Activated naive CD4-positive, alpha-beta T cell (primary cell): ENCODE results near the gene DPY19L2.
A peak's percentile ranks its signal among the peaks of the same experiment; 100 is the strongest.
"Not testable (repeated sequence)": the region's sequence is repeated elsewhere in the genome, so short reads cannot be mapped to it uniquely, and the experiment has no call there.

Source experiments
- DNase-seq, 4 experiments: peaks; one replicate each; lab custom pipeline; 2025; lab: John Stamatoyannopoulos, UW

The DPY19L2 gene

DNA sequence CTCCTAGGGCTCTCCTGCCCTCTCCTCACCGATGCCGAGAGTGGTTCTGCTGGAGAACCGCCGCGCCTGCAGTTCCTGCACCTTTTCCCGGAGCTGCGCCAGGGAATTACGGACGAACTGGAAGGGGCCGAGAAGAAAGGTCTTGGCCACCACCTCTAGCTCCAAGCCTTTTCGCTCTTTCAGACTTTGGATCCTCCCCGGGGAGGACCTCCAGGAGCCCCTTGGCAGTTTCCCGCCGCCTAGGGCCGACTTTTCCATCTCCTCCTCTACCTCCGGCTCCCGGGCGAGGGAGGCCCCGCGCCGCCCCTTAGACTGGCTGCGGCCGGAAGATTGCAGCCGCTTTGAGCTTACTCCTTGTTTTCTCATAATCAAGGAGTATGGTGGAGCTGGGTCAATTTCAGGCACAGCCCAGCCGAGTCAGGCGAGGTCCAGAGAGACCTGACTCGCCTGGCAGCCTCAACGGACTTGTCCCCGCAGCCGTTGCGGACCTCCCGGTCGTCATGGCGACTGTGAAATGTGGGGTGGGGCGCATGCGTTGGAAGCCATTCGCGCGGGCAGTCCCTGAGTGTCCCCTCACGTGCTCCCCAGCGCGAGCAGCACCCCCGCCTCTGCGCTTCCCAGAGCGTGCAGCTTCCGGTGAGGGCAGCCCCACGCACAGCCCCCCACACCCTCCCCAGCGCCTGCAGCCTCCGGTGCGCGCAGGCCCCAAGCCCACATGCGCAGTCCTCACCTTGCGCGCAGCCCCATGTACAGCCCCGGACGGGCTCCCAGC, at the start of gene DPY19L2:
Gene DPY19L2 (minus strand): TSS at position 466 of the 772 bp plus-strand sequence. CDS start 100 bp downstream, at position 366.
- DNase-seq = peak in 2 of 4 experiments; percentile 3 to 7

DNA sequence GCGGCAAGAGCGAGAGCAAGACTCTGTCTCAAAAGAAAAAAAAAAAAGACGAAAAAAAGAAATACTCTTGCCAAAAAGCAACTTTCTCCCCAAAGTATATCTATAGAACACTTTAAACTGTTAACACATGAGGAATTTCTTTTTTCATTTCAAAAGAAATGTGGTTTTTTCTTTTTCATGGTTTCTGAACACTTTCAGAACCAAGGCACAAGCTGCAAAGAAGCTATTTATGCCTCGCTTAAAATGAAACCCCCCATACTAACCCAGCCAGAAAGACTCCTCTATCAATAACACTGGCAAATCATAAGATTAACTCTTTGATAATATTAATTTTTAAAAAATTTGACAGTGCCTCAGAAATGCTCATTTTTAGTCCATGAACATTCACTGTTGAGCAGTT, 48.6 kb upstream of the DPY19L2 start:
- not testable (repeated sequence) for DNase-seq

DNA sequence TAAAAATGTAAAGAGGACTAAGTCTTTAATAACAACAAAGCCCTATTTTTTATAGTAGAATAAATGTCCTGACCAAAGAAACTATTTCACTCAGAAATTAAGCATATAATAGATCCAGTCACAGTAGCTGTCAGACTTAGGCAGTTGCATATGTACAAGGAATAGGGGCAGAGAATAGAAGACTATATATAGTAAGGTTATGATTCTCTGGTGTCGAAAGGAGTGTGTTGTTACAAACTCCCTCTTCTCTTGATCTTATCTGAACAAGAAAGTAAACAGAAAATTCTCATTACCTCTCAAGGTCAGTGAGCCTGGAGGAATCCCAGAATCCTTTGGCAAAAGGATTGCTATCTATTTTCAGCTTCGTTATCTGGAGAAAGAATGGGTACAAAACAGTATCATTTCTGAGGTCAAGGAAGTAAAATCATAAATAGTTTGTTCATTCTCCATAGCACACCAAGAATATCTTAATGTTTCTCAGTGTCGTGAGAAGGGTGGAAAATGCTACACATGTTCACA, 46.9 kb upstream of the DPY19L2 start:
- DNase-seq = not testable (repeated sequence)

DNA sequence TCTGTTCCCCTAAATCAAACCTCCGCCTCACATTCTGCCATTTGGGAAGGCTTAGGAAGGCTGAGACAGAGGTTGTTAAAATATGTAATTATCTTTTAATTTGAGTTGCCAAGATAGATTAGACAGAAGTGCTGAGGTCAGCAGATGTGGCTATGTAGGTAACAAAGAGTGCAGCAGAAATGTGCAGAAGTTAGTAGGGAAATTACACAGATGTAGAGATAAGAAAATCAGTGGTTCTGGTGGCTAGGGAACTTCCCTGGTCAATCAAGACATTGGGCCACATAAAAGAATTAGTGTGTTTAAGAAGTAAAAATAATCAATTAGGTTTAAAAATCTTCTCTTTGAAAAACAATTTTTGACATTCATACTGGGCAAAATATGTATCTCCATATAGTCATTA, 46.1 kb upstream of the DPY19L2 start:
- DNase-seq = not testable (repeated sequence)

DNA sequence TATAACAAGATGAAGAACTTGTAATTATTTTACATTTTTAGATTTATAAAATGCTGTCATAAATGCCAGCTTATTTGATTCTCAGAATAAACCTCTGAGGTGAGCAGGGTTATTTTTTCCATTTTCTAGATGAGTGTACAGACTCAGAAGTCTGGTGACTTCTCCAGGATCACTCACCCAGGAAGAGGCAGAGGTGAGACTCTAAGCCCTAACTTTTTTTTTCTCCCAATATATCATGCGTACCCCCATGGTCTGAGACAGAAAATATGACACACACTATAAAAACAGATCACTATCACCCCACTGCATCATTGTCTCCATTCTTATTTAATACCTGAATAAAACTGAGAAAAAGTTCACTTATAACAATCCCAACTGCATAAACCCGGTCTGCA, 45.4 kb upstream of the DPY19L2 start:
- not testable (repeated sequence) for DNase-seq

DNA sequence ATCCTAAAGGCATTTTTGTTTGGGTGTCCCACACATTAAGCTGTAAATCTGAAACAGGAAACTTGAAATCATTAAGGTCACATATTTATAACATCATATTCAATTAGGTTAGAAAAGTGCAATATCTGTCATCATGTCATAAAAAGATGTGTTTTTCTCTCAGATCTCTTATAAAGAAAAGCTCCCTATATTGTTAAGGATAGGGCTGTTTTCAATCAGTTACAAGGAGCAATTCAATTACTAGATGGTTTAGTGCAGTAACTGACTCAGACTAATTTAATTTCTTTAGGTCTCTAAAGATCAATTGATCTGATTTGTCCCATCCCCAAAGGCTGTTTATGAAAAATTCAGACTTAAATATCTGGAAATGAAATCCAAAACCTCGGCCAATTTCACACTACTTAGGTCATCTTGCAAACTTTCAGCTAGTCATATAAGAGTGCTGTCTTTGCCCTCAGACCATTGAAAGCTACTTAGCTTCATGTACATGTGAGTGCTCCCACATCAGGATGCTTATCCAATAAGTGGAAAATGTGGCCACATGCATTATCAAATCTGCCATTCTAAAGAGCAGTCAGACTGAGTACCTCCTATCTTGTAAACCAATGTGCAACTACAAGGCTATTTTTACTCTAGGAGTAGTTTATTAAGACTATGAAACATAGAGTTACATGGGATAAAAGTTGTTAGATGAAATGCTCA, 44.8 kb upstream of the DPY19L2 start:
- DNase-seq = not testable (repeated sequence)

DNA sequence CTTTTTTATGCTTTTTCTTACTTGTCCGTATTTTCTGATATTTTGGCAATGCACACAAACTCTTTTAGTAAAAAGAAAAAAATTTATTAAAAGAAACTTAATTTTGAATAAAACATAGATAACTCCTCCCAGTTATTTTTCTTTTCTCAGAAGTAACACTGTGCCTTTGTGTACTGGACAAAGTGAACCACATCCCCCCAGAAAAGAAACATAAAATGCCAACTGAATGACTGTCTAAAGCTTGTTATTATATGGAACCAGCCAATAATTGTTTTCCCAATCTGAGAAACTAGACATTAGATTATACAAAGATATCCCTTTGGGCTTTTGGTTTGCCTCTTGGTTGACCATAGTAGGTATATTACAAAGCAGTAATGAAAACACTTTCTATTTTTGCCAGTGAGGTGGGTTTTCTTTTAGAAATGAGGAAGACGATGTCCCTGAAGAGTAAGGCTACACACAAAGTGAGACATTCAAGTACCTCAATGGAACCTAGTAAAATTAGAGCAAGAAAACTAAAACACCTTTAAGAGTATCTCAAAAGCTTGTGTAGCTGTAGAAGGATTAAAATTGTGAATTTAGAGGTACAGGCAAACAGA, 44.2 kb upstream of the DPY19L2 start:
- DNase-seq = not testable (repeated sequence)

DNA sequence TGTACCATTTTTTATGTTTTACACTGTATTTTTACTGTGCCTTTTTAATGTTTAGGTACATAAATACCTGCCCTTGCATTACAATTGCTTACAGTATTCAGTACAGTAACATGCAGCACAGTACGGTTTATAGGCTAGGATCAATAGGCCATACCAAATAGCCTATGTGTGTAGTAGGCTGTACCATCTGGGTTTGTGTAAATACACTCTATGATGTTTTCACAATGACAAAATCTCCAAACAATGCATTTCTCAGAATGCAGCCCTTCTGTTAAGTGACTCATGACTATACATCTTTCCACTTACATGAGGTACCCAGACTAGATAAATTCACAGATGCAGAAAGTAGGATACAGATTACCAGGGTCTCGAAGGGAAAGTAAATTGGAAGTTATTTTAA, 43.0 kb upstream of the DPY19L2 start:
- DNase-seq = not testable (repeated sequence)

DNA sequence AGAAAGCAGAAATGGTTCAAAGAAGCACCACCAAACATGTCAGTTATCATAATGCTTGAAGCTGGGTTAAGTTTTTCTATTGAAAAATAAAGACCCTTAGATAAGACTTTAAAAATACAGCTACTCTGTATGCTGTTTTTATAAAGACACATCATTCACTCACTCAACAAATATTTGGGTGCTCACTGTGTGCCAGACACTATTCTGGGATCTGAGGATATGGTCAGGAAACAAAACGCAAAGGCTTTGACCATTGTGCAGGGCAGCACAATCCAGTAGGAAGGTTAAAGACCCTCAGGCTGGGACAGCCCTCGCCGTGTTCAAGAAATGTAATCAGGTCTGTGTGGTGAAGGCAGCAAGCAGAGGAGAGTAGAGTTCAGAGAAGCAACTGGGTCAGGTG, 38.0 kb upstream of the DPY19L2 start:
- DNase-seq = no peak

DNA sequence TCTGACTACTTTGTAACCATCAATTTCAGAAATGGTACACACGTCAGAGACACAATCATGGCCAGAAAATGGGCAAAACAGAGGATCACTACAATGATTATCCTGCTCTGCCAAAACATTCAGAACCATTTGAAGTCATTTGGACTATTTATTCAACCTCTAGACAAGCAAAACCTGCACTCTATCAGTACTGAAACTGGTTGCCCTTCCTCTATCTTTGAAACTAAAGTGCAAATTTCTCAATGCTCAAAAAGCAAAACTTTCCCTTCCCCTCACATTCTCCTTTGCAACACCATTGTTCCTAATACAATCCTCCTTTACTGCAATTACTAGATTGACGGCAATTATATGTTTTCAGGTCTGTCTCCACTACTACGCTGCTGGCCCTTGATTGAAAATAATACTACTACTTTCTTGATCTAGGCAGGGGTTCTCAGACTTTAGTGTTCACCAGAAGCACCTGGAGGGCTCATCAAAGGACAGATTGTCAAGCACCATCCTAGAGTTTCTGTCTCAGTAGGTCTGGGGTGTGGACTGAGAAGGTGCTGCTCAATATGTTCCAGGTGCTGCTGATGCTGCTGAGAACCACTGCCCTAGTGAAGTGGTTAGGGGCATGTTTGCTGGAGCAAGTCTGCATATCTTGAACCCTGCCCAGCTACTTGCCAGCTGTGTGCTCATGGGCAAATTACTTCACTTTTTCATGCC, 31.5 kb upstream of the DPY19L2 start:
- not testable (repeated sequence) for DNase-seq

DNA sequence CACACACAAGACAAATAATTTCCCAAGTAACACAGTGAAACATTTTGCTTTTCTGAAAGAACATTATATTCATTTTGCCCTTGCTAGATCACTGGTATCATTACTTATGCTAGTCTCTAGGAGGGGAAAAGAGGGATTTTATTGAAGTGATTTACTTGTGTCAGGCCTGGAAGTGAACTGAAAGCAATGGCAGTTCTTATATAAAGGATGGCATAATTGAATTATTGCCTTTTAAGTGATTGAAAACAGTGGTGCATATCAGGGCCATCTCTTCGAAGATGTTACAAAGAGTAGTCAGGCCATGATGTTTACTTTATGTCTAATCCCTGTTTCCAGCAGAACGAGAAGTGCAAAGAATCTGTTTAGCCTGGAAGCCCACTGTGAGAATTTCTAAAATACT, 30.7 kb upstream of the DPY19L2 start:
- DNase-seq = not testable (repeated sequence)

DNA sequence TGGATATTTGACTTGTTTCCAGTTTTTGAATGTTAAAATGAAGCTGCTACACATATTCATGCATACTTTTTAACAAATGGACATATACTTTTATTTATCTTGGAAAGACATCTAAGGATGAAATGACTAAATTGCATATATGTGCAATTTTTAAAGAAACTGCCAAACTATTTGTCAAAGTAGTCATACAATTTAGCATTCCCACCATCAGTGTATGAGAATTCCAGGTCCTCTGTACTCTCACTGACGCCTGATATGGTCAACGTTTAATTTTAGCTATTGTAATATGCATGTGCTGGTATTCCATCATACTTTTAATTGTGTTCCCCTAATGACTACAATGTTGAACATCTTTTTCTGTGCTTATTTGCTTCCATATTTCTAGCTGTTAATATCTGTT, 22.5 kb upstream of the DPY19L2 start:
- DNase-seq = not testable (repeated sequence)

DNA sequence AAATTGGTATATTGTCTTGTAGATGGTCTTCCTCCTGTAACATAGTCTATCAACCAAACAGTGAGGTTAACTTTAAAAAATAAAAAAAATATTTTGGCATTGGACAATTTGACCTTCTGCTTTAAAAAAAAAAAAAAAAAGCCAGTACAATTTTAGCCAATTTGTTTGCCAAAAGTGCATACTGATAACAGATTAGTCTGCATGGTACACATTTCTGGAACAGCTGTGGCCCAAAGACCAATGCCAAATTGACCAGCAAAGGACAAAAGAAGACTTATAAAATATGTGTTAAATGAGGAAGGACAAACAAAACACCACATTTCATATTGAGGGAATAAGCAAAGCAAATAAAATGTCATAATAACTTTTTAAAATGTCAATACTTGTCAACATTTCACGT, 20.8 kb upstream of the DPY19L2 start:
- DNase-seq = not testable (repeated sequence)

DNA sequence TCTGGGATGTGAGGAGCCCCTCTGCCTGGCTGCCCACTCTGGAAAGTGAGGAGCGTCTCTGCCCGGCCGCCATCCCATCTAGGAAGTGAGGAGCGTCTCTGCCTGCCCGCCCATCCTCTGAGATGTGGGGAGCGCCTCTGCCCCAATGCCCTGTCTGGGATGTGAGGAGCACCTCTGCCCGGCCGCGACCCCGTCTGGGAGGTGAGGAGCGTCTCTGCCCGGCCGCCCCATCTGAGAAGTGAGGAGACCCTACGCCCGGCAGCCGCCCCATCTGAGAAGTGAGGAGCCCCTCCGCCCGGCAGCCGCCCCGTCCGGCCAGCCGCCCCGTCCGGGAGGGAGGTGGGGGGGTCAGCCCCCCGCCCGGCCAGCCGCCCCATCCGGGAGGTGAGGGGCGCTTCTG, 18.3 kb upstream of the DPY19L2 start:
- not testable (repeated sequence) for DNase-seq

DNA sequence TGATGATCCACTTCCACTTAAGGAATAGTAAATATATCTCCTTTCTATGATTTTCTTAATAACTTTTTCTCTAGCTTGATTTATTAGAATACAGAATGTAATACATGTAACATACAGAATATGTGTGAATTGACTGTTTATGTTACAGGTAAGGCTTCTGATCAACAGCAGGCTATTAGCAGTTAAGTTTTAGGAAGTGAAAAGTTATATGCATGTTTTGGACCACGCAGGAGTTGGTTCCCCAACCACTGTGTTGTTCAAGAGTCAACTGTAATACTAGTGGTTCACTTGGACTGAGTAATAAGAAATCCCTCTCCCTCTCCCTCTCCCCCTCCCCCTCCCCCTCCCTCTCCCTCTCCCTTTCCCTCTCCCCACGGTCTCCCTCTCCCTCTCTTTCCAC, 17.5 kb upstream of the DPY19L2 start:
- not testable (repeated sequence) for DNase-seq

DNA sequence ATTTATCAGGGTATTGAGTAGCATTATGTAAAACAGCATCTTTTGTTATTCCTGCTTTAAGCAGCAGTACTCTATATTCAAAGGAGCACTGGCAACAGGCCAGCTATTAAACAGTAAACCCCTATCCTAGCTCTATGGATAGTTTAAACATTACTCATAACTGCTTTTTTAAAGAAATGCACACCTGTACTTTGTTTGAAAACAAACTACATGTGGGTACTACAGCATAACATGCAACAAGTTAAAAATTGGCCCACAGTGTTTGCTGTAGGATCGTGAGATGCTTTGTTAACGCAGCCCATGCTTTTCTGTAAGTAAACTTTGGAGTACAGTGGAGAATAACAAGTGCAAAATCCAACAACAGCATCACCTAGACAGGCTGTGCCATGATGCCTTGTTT, 14.3 kb upstream of the DPY19L2 start:
- DNase-seq = not testable (repeated sequence)

DNA sequence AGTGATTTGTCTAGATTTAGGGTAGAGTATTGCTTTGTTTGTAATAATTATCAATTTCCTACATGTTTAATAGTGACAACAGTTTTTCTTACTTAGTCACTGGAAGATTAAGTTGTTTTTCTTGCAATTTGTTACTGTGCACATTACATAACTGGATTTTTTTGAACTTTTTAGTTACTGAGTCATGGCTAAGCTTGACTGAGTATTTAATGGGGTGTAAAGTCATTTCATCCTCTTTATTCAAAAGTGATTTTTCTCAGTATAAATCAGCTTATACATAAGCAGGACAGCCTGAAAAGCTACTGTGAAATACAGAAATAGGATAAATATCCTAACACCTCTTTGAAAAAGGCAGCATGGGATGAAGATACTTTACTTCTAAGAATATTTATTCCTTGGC, 12.5 kb upstream of the DPY19L2 start:
- DNase-seq = not testable (repeated sequence)

DNA sequence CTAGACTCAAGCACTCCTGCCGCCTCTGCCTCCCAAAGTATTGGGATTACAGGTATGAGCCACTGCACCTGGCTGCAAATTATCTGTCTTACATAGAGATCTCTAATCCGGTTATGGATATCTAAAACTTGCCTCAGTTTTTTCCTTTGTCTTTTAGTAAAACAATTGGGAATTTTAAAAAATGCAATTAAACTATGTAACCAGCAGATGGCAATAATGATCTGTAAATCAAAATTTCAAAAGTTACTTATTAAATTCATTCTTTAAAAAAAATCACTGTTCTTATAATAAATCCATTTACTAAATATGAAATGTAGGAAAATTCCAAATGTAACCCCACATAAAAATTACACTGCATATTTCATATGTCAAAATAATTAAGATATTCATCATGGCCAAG, 4.3 kb upstream of the DPY19L2 start:
- not testable (repeated sequence) for DNase-seq

DNA sequence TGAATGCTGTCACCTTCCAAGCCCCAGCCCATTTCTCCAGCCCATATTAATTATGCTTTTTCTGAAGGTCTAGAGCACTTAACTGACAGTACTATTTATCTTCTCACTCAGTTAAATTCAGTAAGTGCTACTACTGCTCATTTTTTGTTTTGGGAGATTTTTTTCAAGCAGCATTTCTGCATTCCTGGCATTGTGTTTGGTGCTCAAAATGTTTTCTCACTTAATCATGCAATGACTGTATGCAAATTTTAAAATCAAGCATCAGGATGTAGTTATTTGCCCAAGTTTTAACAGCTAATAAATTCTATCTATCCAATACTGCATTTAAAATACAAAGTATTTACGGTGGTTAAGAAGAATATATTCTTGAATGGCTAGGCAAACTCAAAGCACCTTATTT, 1.6 kb upstream of the DPY19L2 start:
- not testable (repeated sequence) for DNase-seq

DNA sequence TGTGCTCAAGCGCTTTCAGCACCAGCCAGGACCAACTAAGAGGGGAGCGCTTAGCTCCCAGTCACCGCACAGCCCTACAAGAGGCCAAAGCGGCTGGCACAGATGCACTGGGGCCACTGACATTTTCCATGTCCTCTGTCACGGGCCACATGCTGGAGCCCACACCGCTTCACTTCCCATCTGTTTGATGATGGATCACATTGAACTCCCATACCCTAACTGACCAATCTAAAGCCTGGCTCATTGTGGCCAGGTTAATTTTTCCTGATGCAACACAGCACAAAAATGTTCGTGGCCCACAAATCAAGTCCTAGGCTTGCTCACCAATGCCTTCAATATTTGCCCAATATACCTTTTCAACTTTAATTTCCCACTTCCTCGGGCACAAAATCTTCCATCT, 1.1 kb upstream of the DPY19L2 start:
- DNase-seq = not testable (repeated sequence)

DNA sequence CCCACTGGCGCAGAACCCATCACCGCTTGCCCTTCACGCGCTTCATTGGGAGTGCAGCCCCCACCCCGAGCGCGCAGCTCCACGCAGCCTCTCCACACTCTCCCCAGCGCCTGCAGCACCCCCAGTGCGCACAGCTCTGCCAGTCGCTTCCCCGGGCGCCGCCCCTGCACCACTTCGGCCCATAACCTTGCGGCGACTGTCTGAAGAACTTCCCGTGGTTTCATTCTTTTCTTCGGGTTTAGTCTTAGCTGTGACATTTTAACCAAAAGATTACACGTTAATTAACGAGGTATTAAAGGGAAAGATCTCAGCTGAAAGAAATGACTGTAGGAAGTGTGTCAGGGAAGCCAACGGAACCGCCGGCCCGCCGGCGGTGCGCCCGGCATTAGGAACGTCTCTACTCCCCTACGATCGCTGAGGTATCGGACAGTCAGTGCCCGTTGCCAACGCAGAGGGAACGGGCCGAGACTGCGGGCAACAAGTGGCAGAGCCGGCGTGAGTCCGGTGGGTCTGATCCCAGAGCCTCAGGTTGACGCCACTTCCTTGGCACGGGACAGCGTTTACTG, 590 bp upstream of the DPY19L2 start:
- DNase-seq = not testable (repeated sequence)

DNA sequence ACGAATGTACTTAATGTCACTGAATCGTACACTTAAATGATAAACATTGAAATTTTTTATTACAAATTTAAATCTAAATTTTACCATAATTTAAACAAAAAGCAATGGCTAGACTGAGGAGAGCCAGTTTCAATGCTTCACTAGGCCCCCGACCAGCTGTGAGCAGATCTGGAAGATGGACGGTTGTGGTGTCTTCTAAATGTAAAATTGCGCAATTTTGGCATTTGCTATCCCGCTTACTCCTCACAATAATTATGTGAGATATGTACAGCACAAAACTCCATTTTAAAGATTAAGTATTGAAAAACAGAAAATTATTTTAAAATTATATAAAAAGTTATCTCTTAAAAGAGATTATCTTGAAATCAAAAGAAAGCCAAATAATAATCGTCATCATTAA, 5.3 kb downstream of the DPY19L2 start:
- not testable (repeated sequence) for DNase-seq
